HG02885 (cell line): ENCODE measurements around the gene AGTRAP.

Experiments
- ATAC-seq: cut with Tn5 transposase; IDR thresholded peaks from one replicate; pipeline ENCODE4 v1.9.1; 2021; ENCODE audit warnings: mild to moderate bottlenecking; ENCODE audit not compliant: unreplicated experiment, poor library complexity

The AGTRAP gene

DNA sequence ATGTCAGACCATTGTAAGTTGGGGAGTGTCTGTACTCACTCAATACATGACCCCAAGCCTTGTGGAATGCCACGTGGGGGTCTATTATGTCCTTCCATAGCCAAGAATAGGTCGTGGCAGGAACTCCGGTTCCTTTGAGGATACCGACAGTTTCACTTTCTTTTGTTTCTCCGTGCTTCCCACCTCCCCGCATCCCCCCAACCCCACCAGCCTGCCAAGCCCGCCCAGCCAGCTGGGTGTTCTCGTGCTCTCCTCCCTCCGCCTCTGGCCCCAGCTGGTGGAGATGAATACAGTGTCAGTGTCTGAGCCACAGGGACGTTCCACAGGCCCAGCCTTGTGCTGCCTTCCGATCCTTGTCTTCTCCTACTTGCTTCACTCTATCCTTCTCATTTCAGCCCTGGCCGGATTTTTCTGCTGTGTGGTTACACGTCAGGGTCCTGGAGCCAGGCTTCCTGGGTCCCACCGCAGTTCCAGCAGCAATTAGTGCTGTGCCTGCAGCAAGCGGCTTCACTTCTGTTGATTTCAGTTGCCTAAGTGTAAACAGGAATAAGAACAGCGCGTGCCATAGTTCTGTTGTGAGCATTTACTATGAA lies 4.1 kb upstream of the AGTRAP start:
- ATAC-seq = no peak

DNA sequence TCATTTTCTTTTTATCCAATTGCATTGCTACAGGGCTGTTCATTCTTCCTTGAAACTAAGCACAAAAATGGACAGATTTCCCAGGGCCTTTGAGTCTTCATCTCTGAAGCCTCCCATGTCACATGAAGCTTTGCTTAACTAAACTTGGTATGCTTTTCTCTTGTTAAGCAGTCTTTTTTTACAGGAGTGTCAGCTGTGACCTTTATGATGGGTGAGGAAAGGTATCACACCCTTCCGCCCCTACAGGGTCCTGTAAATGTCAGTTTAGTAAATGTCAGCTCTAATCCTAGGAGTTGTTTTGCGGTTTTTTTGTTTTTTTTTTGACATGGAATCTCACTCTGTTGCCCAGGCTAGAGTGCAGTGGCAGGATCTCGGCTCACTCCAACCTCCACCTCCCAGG lies 2.6 kb upstream of the AGTRAP start:
- ATAC-seq = no peak

DNA sequence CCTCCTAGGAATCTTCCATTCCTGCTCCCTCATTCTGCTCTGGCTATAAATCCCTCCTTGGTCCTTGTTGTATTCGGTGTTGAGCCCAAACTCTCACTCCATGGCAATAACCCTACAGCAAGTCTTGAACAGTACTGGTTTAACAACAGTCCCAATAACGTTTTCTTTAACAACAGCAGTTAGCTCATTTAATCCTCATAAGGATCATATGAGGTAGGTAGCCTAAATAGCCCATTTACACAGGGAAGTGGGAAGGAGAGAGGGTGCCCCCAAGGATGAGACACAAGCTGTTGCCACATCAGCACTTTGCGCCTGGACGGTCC lies 444 bp upstream of the AGTRAP start:
- no peak for ATAC-seq

DNA sequence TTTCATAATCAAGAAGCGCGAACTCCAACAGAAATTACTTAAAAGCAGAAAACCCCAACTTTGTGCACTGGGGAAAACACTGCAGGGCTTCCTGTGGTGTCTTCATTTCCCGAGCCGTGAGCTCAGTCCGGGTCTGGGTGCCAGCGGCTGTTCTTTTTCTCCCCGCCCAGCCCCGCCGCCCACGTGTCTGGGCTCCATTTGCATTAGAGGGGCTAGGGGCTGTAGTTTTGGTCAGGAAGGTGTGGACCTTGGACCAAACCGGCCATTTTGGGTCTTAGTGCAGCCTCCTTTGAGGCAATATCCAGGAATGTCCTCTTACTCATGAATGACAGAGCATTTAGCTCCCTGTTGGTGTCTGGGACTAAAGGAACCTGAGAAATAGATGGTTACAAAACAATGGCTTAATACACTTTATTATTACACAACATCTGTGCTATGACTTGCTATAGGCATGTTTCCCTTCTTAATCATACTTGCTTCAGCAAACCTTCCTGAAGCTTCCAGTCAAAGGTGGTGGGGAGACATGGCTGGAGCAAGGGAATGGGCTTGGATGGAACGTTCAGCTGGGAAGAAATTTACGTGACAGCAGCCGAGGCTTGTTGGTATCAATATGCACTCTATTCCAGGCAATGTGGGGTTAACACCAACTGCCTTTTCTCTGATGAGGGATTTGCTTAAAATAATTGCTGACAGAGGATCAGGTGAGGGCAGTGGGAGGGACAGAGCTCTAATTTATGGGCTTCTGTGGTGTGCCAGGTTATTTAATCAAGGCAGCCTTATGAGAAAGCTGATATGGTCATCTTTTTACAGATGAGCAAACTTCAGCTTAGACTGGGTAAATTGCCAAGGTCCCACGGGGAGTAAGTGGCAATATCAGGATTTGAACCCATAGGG lies 1.1 kb downstream of the AGTRAP start:
- ATAC-seq = no peak

DNA sequence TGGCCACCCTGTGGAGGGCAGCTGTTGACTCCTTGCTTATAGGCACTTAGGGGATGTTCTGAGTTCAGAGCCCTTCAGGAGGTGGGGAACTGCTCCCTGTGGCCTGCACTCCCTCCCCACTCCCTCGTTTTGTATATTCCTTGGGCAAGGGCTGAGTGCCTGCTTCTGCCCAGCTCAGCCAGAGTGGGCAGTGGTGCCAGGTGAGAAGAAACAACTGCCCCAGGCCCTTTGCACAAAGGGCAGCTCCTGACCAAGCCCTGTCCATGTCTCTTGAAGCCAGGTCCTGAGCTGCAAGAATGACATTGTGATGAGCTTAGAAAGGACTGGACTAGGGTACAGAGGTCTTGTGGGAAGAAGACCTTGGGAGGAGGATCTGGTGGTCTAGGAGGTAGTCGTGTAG lies 2.2 kb downstream of the AGTRAP start:
- no peak for ATAC-seq

DNA sequence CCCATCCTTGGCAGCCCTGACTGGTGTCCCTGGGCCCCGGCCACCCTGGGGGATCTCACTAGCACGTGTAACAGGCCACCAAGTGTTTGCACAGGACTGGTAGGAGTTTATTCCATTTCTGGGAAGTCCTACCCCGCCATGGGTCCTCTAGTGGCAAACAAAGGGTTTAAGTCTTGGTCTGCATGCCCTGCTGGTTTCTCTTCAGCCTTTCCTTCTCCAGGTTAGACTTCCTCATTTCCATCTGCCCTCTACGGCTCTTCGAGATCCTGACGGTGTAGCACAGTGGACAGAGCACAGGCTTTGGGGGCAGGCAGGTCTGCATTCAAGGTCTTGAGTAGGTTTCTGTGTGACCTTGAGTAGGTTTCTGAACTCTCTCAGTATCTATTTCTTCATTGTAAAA lies 2.8 kb downstream of the AGTRAP start:
- no peak for ATAC-seq

DNA sequence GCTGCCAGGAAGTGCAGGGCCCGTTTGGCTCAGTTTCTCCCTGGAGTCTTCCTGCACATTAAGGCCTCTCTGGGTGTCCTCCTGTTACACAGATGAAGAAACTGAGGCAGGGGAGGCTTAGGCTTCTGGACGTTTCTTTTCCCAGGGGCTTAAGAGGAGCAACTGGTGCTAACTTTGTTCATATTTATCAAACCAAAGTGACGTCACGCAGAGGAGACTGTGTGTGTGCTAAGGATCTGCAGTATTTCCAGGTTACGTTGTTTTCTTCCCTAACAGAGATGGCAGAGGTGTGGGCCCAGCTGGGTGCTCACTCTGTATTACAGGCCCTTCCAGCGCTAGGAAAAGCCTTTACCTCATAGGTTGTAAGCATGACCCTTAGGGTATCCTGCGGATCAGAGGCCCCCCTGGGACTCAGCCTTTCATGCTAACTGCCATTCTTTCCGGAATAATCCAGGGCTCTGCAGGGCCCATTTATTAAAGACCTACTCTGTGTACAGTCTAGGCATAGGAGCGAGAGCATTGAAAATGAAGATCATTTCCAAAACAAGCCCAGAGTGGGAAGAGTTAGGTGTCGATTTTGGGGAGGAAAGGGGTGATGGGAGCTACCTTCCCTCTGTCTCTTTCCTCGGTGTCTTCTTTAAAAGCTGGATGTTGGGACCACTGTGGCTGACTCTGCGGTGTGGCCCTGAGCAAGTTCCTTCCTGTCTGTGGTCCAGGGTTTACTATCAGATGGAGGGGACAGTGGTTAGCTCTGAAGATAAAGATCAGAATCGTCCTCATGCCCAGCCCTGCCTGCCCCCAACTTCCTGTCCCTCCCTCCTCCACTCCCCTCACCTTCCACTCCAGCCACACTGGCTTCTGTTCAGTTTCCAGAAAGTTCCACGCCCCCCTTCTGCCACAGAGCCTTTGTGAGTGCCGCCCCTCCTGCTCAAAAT lies 4.6 kb downstream of the AGTRAP start:
- no peak for ATAC-seq

DNA sequence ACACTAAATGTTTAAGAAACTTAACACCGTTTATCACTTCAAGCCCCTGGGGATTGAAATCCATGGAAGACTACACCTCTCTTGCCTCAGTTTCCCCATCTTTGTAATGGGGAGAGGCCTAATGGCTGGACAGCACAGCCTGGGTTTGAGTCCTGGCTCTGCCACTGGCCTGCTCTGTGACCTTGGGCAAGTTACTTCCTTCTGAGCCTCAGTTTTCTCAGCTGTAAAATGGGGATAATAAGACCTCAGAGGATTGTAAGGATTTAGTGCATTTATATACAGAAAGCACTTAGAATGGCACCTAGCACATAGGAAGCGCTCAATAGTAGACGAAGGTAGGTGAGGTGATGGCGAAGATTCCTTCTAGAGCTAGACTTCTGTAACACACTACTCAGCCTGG lies 5.5 kb downstream of the AGTRAP start:
- ATAC-seq = no peak

DNA sequence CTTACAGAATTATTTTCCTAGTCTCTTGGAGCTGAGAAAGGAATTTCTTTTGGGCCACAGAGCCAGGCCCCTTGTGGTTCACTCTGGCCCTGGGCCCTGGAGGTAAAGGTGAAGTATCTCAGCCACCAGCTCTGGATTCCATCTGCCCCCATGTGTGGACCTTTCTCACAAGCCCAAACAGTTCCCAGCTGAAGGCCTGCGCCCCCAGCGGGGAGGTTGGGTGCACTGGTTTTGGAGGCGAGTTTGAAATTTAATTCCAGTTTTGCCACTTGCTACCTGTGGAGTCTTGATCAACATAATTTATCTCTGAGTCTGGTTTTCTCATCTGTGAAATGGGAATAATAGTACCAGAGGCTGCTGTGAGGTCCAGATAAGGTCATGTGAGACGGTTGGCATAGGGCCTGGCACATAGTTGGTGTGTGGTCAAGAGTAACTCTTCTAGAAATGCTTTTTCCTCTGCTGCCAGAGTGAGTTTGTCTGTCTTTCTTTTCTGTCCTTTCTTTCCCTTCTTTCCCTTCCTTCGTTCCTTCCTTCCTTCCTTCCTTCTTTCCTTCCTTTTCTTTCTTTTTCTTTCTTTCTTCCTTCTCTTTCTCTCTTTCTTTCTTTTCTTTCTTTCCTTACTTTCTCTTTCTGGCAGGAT lies 6.1 kb downstream of the AGTRAP start:
- no peak for ATAC-seq

DNA sequence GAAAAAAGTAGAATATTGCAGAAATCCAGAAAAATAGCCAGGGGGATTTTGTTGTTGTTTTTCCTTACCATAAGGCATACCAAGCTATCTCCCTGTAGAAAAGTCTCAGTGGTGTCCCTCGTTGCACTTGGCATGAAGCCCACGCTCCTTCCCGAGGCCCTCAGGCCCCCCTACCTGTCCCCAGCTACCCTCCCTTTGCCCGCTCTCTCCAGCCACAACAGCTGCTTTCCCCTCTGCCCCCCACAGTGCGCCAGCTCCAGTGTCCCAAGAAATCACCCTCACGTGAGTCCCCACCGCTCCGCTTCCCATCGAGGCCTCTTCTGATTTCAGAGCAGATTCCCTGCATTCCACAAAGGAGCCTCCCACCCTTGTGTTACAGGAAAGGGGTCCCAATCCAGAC lies 8.4 kb downstream of the AGTRAP start:
- no peak for ATAC-seq

DNA sequence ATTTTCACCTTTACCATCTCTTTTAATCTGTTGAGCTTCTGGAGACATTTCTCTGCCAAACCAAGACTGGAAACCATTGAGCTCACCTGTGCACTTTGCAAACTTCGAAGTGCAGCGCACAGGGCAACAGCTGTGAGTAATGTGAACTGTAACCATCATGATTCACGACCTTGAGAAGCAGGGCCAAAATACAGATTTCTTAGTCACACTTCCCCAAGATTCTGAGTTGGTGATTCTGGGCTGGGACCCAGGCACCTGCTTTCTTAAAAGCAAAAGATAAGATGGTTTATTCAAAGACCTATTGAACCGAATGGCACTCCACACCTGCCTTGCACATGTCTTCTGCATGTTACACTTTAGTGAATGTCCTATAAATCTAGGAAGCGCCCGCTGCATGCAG lies 10.2 kb downstream of the AGTRAP start:
- ATAC-seq = no peak

DNA sequence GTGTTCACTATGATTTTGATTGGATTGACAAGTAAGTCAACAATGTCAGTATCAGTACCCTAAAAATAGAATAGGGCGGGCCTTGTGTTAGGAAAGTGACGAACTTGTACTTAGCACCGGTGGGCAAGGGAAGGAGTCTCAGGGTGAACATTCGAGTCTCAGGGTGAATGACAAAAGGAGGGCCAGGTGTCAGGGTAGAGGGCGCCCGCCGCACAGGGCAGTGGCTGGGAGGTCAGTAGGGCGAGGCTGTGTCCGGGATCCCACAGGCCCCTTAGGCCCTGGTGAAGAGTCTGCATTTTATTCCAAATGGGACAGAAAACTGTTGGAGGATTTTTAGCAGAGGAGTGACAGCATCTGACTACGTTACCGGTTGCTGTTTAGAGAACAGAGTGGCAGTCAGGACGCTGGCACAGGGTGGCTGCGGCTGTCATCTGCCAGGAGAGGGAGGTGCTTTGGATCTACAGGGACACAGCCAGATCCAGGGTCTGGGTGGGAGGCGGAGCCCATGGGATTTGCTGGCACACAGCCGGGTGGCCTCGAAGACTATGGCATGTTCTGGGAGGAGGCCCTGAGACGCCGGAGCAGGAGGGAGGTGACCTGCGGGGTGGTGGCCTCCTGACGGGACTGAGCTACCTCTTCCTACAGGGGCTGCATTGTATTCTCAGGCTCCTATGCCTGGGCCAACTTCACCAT lies 11.0 kb downstream of the AGTRAP start:
- ATAC-seq = no peak

DNA sequence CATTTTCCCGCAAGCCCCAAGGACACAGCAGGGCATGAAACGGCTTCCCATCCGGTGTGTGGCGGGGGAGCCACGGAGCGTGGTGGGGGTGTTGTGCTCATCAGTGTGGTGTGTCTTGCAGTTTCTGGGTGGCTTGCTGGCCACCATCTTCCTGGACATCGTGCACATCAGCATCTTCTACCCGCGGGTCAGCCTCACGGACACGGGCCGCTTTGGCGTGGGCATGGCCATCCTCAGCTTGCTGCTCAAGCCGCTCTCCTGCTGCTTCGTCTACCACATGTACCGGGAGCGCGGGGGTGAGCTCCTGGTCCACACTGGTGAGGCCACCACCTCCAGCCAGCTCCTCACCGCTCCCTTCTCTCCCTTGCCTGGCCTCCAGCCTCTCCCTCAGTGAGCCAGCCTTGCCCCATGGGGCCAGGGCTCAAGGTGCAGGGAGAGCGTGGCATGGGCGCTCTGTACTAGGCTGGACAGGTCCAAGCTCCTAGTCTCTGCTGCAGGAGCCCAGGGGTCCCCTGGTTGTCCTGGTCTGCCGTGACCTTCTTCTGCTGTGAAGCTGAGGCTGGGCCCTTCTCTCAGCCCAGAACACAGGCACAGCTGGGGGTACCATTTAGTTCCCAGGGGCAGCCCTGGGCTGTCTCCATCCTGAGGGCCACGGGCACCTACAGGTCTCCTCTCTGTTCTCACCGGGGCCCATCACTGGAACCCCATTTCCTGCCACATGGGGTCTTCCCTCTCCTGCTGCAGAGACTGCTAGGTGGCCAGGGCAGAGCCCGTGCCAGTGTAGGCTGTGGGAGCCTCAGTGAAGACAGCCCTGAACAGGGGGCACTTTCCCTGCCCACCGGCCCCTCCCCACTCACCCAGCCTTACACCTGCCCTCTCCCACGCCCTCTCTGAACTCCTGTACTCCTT lies 12.6 kb downstream of the AGTRAP start:
- ATAC-seq = no peak

DNA sequence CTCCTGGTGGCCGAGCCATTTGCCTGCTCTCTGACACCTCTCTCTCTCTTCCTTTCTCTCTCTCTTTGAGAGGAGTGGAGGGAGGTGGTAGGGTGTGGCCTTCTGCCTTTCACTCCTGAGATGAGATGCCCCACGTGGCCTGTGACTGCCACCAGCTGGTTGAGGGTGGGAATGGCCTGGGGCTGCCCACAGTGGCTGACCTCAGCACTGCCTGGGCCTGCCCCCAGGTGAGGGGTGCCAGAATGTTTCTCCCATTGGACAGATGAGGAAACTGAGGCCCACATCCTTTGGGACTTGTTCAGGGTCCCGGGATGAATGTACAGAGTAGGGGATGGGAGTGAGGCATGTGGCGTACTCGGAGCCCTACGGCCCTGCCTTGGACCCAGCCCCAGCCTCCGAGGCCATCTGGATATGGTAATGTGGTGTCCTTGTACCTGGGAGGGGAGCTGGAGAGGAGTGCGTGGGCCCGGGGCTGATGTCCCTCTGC lies 13.3 kb downstream of the AGTRAP start:
- ATAC-seq = no peak

DNA sequence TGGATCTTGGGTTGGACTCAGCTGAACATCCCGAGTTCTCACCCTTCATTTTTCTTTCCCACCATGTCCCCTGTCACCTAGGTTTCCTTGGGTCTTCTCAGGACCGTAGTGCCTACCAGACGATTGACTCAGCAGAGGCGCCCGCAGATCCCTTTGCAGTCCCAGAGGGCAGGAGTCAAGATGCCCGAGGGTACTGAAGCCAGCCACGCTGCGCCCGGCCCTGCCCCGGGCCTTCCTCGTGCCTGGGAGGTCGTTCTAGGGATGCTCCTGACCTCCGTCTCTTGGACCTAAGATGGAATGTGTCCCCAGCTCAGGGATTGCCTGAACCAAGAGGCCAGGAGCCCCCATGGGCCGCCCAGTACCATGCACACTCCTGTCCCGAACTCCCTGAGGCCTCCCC lies 14.1 kb downstream of the AGTRAP start:
- no peak for ATAC-seq

DNA sequence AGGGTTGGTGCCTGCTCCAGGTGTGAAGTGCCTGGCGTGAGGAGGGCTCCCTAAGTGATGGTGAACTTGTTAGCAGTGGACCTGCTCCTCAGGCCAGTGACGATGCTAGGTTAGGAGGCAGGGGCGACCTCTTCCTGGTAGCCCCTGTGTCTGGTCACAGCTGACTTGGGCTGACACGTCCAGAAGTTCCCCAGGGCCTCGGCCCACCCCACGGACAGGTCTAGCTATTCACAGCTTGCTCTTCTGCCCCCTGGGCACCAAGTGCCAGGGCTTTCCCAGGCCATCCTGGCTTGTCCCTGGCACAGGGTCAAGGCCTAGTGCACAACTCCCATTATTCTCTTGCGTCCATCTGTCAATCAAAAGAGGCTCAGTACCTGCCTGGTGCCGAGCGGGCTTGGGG lies 15.2 kb downstream of the AGTRAP start:
- no peak for ATAC-seq

DNA sequence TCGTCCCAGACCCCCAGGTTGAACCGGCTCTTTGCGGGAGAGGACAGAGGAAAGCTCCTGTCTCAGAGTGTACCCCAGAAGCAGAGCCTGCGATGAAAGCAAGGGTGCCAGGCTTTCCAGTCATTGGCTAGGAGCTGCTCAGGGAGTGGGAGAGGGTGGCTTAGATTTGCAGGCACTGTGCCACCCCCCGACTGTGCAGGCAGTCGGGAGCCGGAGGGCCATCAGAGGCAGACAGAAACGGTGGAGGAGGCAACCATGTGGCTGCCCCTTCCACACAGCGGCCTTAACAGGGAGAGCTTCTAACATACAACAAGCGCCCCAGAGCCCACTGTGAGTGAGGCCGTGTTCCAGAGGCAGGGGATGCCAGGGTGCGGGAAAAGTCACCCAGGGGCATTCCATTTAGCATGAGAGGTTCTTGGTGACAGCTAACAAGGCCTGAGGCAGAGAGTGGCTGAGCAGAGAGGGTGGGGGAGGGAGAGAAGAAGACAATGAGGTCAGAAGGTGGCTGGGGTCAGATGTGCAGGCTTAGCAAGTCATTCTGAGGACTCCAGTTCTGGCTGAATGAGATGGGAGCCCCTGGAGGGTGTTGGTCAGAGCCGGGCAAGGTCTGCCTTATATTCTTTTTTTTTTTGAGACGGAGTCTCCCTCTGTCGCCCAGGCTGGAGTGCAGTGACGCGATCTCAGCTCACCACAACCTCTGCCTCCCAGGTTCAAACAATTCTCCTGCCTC lies 16.6 kb downstream of the AGTRAP start:
- no peak for ATAC-seq

DNA sequence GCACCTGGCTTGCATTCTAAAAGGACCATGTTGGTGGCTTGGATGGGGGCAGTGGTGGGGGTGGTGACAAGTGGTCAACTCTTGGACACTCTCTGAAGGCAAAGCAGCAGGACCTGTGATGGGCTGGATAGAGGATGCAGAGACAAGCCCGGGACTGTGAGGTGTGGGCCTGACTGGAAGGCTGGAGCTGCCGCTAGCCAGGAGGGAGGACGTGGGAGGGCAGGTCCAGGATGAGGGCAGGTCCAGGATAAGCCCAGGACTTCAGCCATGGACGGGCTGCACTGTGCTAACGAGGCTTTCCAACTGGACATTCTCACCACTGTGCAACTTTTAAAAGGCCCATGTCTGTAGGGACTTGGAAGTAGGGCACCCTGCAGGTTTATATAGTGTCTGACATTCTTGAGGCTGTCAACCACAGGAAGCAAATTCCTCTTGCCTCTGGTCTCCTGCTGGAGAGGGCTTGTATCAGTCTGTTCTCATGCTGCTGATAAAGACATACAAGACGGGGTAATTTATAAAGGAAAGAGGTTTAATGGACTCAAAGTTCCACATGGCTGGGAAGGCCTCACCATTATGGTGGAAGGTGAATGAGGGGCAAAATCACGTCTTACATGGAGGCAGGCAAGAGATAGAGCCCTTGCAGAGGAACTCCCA lies 17.7 kb downstream of the AGTRAP start:
- ATAC-seq = no peak
